Testis (tissue), 5 donors: Measurements from ENCODE around the gene KRT34. TPM values are rescaled to one million over a fixed set of nuclear protein-coding genes. Genes with fewer than 3 reads are reported as not detected.
"Not testable (repeated sequence)": the region's sequence is repeated elsewhere in the genome, so short reads cannot be mapped to it uniquely, and the experiment has no call there.

ENCODE experiments used
- DNase-seq: peaks from one replicate; pipeline ENCODE4 v3.0.0-alpha.2; 2019
- H3K27ac ChIP-seq, 2 donors: fragments of 200-600 bp; sonication (generic); one replicate each; pipeline ENCODE4 v1.5.1; 2019
- H3K27me3 ChIP-seq: fragments of 200-600 bp; sonication (generic); one replicate; pipeline ENCODE4 v1.5.1; 2019
- H3K36me3 ChIP-seq: fragments of 200-600 bp; sonication (generic); one replicate; pipeline ENCODE4 v1.5.1; 2017; ENCODE audit warnings: low read depth; ENCODE audit errors: missing control alignments
- H3K4me1 ChIP-seq: fragments of 200-600 bp; sonication (generic); one replicate; pipeline ENCODE4 v1.5.1; 2019
- H3K4me3 ChIP-seq, 2 donors: fragments of 200-600 bp; sonication (generic); one replicate each; pipeline ENCODE4 v1.5.1; 2017 to 2019
- H3K9me3 ChIP-seq: fragments of 200-600 bp; sonication (generic); one replicate; pipeline ENCODE4 v1.5.1; 2017
- CTCF ChIP-seq, 3 experiments: fragments of 450-650 bp in 2 of 3; fragments of 200-600 bp in 1 of 3; sonication (generic) in 1 of 3; IDR thresholded peaks; one replicate each; pipeline ENCODE4 v1.5.1; 2016 to 2019; ENCODE audit warnings: antibody characterized with exemption in 3 of 3, mild to moderate bottlenecking in 2 of 3, moderate library complexity in 1 of 3
- POLR2A ChIP-seq: fragments of 450-650 bp; IDR thresholded peaks from one replicate; pipeline ENCODE4 v1.6.1; 2017; ENCODE audit warnings: antibody characterized with exemption, mild to moderate bottlenecking, moderate library complexity
- WGBS, 2 donors: methylation state at CpG; one replicate each; pipeline ENCODE4 v1.1.5; 2018; 5-methylcytosine and 5-hydroxymethylcytosine counted together
- intact Hi-C: fragments of 100-400 bp; cut with DNase I; formaldehyde crosslinking; loops from one replicate; pipeline ENCODE4 v1.15.1; 2023; ENCODE audit warnings: low total_unique reads
- long read RNA-seq, 2 donors: transcript quantifications; one replicate each; lab custom pipeline, GENCODE V29; 2026
- polyA plus RNA-seq: library from polyadenylated mRNA; stranded (reverse); fragments of 350-450 nt; fragmentation: Illumina TruSeq; extraction: RNeasy Lipid Tissue Mini Kit (QIAGEN cat#74804); gene quantifications from one replicate; pipeline ENCODE4 v1.2.3, GENCODE V29; 2014; ENCODE audit warnings: low read depth, low replicate concordance; ENCODE audit not compliant: insufficient read depth
- total RNA-seq, 2 donors: library from RNA; depleted of rRNA; stranded (reverse); fragments of >200 nt; gene quantifications; one replicate each; pipeline ENCODE4 v1.2.3, GENCODE V29; 2016

Gene KRT34
- total RNA-seq (under 1 TPM; 0.50 to 0.55 TPM), polyA plus RNA-seq (1.2 TPM)
- long read RNA-seq, donor 1 = 0 reads
- long read RNA-seq, donor 2 = 0 reads

GRCh38 chr17:41381943-41382342 is at the start of gene KRT34:
TSS of gene KRT34 (minus strand) at chr17:41382306. CDS start at chr17:41382246, 60 bp downstream.
- H3K4me1 ChIP-seq, H3K9me3 ChIP-seq, DNase-seq, H3K36me3 ChIP-seq, H3K27me3 ChIP-seq, H3K4me3 ChIP-seq, intact Hi-C loops, H3K27ac ChIP-seq: not testable (repeated sequence)
- WGBS, 2 donors = 95 to 96% methylated on average over 8 to 13 of the region's 13 CpGs

DNA sequence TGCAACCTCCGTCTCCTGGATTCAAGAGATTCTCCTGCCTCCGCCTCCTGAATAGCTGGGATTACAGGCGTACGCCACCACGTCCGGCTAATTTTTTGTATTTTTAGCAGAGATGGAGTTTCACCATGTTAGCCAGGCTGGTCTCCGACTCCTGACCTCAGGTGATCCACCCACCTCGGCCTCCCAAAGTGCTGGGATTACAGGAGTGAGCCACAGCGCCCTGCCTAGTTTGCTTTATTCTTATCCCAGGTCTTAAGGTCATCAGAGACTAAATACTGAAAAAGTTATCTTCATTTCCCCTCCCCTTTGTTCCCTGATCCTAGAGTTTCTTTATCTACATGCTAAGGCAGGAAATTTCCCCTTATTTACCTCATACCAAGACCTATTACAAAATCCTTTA is 48.3 kb upstream of the KRT34 start:
- intact Hi-C loops = not testable (repeated sequence)

DNA sequence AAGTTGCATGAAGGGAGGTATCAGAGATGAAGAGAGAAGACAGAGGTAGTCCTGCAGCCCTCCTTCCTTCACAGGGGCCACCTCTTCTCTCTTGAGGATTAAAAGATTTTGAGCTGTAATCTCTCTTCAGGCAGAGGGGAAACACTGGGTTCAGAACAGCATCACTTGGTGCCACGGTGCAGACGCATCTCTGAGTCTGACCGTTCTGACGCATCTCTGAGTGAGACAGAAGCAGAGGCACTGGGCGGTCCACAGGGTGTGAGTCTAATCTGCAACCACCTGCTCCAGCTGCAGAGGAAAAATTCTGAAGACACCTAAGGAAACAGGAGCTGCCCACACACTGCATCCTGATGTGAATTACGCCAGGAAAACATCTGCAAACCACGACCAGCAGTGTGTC is 47.6 kb upstream of the KRT34 start:
- Histone ChIP-seq H3K27ac (no peak overlapping the region), H3K27me3 (no peaks in the 10 kb centered on the region), H3K9me3 (no peaks in the 10 kb centered on the region), H3K4me1 (no peaks in the 10 kb centered on the region), H3K4me3 (no peak overlapping the region), H3K36me3 (no peaks in the 10 kb centered on the region)
- 86% methylated on average over 7 of the region's 7 CpGs for WGBS, 2 donors
- intact Hi-C loops = no loop called here
- no peak for DNase-seq
- no peak for TF ChIP-seq POLR2A
- TF ChIP-seq CTCF (IDR thresholded peaks at IDR 0.05) = no peak

More for the DNA sequence above, 48.3 kb upstream of the KRT34 start:
- H3K27me3 ChIP-seq, DNase-seq, H3K9me3 ChIP-seq, H3K4me1 ChIP-seq, H3K27ac ChIP-seq, H3K36me3 ChIP-seq, H3K4me3 ChIP-seq: not testable (repeated sequence)
- WGBS, 2 donors = 94 to 95% methylated on average over 9 of the region's 9 CpGs

DNA sequence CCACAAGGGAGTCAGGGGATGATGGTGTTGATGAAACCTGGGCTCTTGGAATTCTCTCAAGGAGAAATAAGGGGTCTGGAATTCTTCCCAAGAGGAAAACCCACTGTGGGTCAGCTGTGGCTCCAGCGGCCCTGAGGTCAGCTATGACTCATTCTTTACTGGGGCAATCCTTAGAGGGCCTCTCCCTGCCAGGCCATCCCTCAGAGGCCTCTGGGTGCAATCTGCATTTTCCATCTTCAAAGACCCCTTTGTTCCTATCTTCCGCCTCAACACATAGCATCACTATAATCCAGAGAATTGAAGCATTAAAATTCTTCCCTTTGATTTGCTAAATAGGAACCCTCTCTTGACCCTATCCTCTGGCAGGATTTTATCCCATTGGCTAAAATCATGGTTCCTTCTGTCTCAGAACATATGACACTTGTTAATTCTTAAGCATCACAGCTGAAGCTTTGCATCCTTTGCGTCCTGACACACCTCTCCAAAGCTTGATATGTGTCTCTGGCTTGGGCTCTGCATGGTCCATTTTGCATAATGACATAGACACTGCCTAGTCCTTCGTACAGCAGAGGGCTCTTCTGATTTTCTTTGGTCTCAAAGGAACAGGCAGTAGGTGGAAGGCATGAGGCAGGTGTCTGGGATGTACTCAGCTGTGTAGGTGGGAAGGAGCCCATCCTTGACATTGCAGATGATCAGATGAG is 46.6 kb upstream of the KRT34 start:
- TF ChIP-seq CTCF (IDR thresholded peaks at IDR 0.05) (no peak), POLR2A (no peak)
- no peaks in the 10 kb centered on the region for H3K36me3 ChIP-seq
- intact Hi-C loops = no loop called here
- no peak for DNase-seq
- H3K27me3 ChIP-seq = no peaks in the 10 kb centered on the region
- no peaks in the 10 kb centered on the region for H3K4me1 ChIP-seq
- no peak overlapping the region for H3K27ac ChIP-seq
- no peak overlapping the region for H3K4me3 ChIP-seq
- 76 to 92% methylated on average over 3 to 4 of the region's 4 CpGs for WGBS, 2 donors
- H3K9me3 ChIP-seq = no peaks in the 10 kb centered on the region

GRCh38 chr17:41424111-41424635 is 42.1 kb upstream of the KRT34 start, which contains the start of gene KRT37:
TSS of gene KRT37 (minus strand) at chr17:41424585. CDS start at chr17:41424523, 62 bp downstream.
- Histone ChIP-seq H3K9me3 (no peaks in the 10 kb centered on the region), H3K36me3 (no peaks in the 10 kb centered on the region), H3K27ac (no peak within 1 kb of the TSS), H3K4me3 (no peak within 1 kb of the TSS), H3K27me3 (no peaks in the 10 kb centered on the region), H3K4me1 (peaks cover 11% of the 10 kb centered on the region)
- WGBS, 2 donors = 96 to 97% methylated on average over 10 to 13 of the region's 13 CpGs
- no peak for DNase-seq
- intact Hi-C loops = no loop called here
- TF ChIP-seq POLR2A (no peak), CTCF (IDR thresholded peaks at IDR 0.05) (no peak)

DNA sequence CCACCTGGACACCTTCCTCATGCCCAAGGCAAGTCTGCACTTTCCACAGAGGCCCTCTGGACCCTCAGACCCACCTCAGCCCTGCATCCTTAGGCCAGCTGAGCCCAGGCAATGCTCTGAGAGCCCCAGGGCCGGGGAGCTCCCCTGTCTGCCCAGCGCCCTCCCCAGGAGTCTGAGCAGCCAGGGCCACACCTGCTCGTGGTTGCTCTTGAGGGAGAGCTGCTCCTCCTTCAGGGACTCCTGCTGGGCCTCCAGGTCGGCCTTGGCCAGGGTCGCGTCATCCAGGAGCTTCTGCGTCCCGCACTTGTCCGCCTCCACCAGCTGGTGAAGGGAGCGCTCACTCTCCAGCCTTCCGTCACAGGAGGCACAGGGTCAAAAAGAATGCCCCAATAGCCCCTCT is 40.5 kb upstream of the KRT34 start:
- H3K9me3 ChIP-seq, H3K36me3 ChIP-seq, DNase-seq, H3K4me3 ChIP-seq, H3K27ac ChIP-seq, intact Hi-C loops, H3K27me3 ChIP-seq: not testable (repeated sequence)
- whole genome bisulfite sequencing, 2 donors = 93 to 94% methylated on average over 11 of the region's 11 CpGs
- H3K4me1 ChIP-seq = peaks cover 11% of the 10 kb centered on the region
